VCaP (cell line): ENCODE results near the gene CASZ1.

Experiments used
- H3K27ac ChIP-seq: fragments of 450-650 bp; 2 replicates; pipeline ENCODE4 v1.5.1; 2017
- TF ChIP-seq, protein P1 (sequence below): fragments of 450-650 bp; conservative IDR thresholded peaks from 2 replicates; pipeline ENCODE4 v1.5.1; 2017; ENCODE audit warnings: mild to moderate bottlenecking, moderate library complexity

CASZ1 gene

DNA sequence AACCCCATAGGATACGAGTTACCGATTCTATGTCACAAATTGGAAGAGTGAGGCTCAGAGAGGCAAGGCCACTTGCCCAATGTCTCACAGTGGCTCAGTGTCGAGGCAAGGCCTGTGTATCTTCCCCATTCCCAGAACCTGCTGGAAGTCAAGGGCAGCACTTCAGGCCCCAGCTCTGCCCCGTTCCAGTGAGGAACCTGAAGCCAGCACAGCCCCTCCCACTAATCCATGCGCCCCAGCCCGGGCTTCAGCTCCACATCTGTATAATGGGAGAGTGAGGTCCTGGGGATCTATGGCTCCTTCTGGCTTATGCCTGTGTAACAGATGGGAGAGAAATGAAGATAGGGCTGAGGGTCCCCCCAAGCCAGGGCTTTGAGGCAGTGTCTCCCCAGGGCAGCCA is 56.3 kb downstream of the CASZ1 start:
- TF ChIP-seq, protein P1, sequence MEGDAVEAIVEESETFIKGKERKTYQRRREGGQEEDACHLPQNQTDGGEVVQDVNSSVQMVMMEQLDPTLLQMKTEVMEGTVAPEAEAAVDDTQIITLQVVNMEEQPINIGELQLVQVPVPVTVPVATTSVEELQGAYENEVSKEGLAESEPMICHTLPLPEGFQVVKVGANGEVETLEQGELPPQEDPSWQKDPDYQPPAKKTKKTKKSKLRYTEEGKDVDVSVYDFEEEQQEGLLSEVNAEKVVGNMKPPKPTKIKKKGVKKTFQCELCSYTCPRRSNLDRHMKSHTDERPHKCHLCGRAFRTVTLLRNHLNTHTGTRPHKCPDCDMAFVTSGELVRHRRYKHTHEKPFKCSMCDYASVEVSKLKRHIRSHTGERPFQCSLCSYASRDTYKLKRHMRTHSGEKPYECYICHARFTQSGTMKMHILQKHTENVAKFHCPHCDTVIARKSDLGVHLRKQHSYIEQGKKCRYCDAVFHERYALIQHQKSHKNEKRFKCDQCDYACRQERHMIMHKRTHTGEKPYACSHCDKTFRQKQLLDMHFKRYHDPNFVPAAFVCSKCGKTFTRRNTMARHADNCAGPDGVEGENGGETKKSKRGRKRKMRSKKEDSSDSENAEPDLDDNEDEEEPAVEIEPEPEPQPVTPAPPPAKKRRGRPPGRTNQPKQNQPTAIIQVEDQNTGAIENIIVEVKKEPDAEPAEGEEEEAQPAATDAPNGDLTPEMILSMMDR: no peak
- H3K27ac ChIP-seq: peak overlapping the region; percentile 87

DNA sequence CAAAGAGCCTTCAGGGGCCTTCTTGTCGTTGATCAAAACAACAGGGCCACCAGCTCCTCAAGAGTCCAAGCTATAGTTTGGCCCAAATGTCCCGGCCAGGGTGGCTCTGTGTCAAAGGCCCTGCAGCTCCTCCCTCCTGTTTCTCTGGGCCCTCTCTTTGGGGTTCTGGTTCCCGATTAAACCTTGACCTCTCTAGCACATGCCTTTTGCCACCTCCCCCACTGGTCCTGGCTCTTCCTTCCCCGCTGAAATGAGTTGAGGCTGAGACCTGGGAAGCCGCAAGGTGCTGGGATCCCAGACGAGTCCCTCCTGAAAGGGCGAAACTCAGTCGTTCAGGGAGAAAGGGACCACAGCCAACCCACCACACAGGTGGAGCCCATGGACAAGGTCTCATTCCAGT is 56.9 kb downstream of the CASZ1 start:
- H3K27ac ChIP-seq: peak overlapping the region; percentile 87
- TF ChIP-seq, protein P1: no peak

DNA sequence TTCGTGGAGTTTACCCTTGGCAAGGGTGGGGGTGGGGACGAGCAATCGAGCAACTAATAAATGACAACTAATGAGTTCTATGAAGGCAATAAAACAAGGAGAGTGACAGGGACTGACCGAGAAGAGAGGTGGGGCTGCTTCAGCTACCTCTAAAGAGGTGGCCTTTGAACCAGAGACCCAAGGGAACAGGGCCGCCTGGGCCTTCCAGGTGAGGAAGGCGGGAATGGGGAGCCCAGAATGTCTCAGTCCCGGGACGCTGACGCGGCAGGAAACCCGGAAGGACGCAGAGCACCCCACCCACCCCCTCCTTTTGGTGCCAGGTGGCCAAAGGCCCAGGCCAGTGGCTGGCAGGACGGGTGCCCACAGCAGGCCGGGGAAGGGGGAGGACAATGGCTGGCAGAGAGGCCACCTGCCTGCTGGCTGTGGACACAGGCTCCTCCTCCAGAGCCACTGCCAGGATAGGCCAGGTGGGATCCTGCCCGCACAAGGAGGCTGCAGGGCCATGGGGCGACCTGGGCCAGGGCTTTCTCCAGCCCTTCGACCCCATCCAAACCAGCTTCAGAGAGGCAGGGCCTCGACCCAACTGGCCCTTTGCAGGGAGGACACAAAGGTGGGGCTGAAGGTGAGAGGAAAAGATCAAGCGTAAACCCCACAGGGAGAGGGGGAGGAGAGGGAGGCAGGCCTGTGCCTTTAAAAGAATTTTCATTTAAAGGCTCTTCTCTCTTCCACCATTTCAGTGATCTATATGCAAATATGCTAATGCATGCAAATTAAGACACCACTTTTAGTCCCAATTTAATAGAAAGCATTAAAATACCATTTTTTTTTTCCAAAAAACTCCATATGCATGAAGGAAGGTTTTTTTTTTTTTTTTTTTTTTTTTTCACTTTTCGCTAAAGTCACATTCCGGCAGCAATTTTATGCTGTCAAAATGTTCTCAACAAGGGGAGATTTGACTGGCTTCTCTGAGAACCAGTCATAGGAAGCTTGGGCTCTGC is 58.1 kb downstream of the CASZ1 start:
- peak overlapping the region; percentile 87 for H3K27ac ChIP-seq
- TF ChIP-seq, protein P1: no peak

DNA sequence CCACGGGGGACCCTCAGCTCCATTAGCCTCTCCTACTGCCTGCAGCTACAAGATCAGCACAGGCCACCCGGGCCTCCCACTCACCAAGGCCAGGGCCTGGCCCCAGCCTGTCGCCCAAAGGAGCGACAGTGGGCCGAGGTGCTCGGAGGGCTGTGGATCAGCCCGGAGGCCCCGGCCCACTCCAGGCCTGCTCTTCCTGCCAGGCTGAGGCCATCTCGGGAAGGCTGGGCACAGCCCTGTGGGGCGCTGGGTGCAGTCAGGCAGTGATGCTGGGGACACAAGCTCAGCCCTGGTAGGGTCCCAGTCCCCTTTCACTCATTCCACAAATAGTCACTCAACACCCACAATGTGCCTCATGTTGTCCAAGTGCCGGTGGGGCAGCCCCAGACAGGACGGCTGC is 58.8 kb downstream of the CASZ1 start:
- TF ChIP-seq, protein P1: no peak
- H3K27ac ChIP-seq: peak overlapping the region; percentile 87

DNA sequence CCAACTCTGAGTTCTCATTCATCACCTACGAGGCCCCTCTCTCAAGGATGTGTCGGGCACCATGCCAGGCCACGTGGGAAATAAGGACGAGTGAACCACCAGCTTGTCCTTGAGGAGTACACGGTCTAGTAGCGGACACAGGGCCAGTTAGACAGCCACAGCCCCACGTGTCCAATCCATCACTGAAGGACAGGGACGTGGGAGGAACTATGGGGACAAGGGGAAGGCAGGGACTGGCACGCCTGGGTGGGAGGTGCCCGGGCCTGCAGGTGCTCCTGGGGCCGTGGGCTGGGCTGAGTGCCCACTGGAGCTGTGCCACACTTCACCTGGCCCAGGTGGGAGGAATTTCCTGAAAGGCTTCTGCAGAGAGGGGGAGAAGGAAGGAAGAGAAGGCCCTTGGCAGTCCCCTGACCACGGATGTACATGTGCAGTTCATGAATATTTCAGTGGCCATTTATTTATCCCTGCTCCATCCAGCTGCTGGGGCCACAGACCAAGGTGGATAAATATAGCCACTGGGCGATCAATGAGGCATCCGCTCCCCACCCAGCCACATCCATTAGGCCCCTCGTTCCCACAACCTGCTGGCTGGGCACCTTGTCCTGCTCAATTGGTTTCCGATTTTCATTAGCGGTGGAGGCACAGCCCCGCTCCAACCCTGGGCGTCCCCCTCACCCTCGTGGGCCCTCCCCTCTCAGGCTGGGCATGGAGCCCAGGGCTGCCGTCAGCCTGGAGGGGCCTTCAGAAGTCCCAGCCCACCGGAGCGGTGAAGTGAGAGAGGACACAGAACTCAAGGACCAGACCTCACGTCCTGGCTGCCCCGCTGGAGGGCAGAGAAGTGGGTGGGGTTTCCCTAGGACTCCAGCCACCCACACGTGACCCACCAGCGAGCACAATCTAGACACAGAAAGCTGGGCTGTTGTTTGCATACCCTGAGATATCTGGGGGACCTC is 59.5 kb downstream of the CASZ1 start:
- H3K27ac ChIP-seq: peak overlapping the region; percentile 87
- TF ChIP-seq, protein P1: no peak

DNA sequence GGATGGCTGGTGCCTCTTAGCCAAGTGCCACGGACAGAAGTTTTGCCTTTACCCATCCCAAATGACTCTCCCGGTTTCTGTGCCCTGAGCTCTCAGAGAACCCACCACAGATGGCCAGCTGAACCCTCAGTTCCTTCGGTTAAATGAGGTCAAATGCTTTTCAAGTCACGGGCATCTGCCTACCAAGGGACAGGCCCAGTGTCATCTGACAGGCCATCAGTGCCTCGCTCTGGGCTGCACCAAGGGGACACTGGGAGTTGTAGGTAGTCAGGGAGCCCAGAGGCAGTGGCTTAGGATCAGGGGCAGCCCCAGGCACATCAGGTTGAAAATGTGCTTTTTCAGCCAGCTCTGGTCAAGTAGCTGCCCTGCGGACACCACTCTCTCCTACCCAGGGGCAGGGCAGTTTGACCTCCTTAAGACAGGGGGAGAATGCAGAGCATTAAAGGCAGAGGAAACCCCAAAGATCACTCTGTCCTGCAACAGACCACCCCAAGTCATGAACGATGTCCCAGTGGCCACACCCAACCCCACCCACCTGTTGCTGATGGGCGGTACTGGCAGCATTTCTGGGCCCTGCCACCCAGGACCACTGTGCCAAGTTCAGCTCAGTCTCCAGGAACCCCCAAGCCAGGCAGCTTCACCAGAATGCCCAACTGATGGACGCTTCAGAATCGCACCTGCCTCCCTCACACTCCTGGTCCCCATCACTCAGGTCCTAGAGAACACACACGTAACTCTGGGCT is 60.7 kb downstream of the CASZ1 start:
- peak overlapping the region; percentile 87 for H3K27ac ChIP-seq

More for the DNA sequence above, 60.7 kb downstream of the CASZ1 start:
- TF ChIP-seq, protein P1: no peak
